Neuronal stem cell (in vitro differentiated cells): ENCODE measurements around the gene CACNG7.

ENCODE experiments used
- DNase-seq: peaks from one replicate; pipeline ENCODE4 v3.0.0-alpha.2; 2013; ENCODE audit warnings: low spot score
- H2AFZ ChIP-seq: one replicate; pipeline ENCODE4 v1.6.1; 2013; ENCODE audit warnings: mild to moderate bottlenecking, low read length, inconsistent platforms
- H2AK5ac ChIP-seq: 2 replicates; pipeline ENCODE4 v1.6.1; 2013; ENCODE audit warnings: low read depth, mild to moderate bottlenecking, inconsistent platforms, low read length, moderate library complexity, mixed read lengths
- H2BK120ac ChIP-seq: 2 replicates; pipeline ENCODE4 v1.6.1; 2013; ENCODE audit warnings: low read depth, mild to moderate bottlenecking, inconsistent platforms, low read length, moderate library complexity, mixed read lengths
- H2BK12ac ChIP-seq: one replicate; pipeline ENCODE4 v1.6.1; 2013; ENCODE audit warnings: low read length, inconsistent platforms
- H2BK15ac ChIP-seq: 2 replicates; pipeline ENCODE4 v1.6.1; 2013; ENCODE audit warnings: mild to moderate bottlenecking, low read length, inconsistent platforms, mixed read lengths
- H2BK5ac ChIP-seq: one replicate; pipeline ENCODE4 v1.6.1; 2013; ENCODE audit warnings: inconsistent platforms, mild to moderate bottlenecking, low read length, moderate library complexity
- H3K14ac ChIP-seq: one replicate; pipeline ENCODE4 v1.6.1; 2013; ENCODE audit warnings: low read length, inconsistent platforms
- H3K18ac ChIP-seq: 2 replicates; pipeline ENCODE4 v1.6.1; 2013; ENCODE audit warnings: low read length, inconsistent platforms
- H3K23ac ChIP-seq: 2 replicates; pipeline ENCODE4 v1.6.1; 2013; ENCODE audit warnings: low read depth, mild to moderate bottlenecking, mixed read lengths, low read length, inconsistent platforms; ENCODE audit not compliant: poor library complexity
- H3K27ac ChIP-seq: replicated peaks from 3 replicates; pipeline ENCODE4 v1.5.1; 2013; ENCODE audit warnings: low read length, inconsistent platforms
- H3K27me3 ChIP-seq, 3 experiments: 2 replicates each; pipeline ENCODE4 v1.6.1; 2013; ENCODE audit warnings: low read length in 3 of 3, mild to moderate bottlenecking in 2 of 3, inconsistent platforms in 1 of 3, low read depth in 1 of 3, mixed read lengths in 1 of 3, moderate library complexity in 1 of 3; ENCODE audit not compliant: control insufficient read depth in 3 of 3, insufficient read depth in 3 of 3
- H3K36me3 ChIP-seq, 2 donors: replicated peaks in 1 of 2; 2 replicates each; pipeline ENCODE4 v1.6.1; 2013; ENCODE audit warnings: low read length in 2 of 2; ENCODE audit not compliant: control insufficient read depth in 2 of 2, insufficient read depth in 2 of 2
- H3K4ac ChIP-seq: 2 replicates; pipeline ENCODE4 v1.6.1; 2013; ENCODE audit warnings: inconsistent platforms, mild to moderate bottlenecking, low read length, moderate library complexity
- H3K4me1 ChIP-seq, 2 donors: 1 replicate in 1 of 2; 2 replicates in 1 of 2; pipeline ENCODE4 v1.6.1; 2013; ENCODE audit warnings: low read length in 2 of 2, low read depth in 1 of 2; ENCODE audit not compliant: control insufficient read depth in 2 of 2, insufficient read depth in 1 of 2
- H3K4me2 ChIP-seq: one replicate; pipeline ENCODE4 v1.6.1; 2013; ENCODE audit warnings: mild to moderate bottlenecking, low read length, inconsistent platforms; ENCODE audit not compliant: insufficient read depth, poor library complexity, severe bottlenecking
- H3K4me3 ChIP-seq, 2 donors: 2 replicates each; pipeline ENCODE4 v1.5.1; 2013; ENCODE audit warnings: low read length in 2 of 2, mild to moderate bottlenecking in 2 of 2, inconsistent platforms in 1 of 2, moderate library complexity in 1 of 2
- H3K79me1 ChIP-seq: one replicate; pipeline ENCODE4 v1.6.1; 2013; ENCODE audit warnings: low read depth, mild to moderate bottlenecking, inconsistent platforms, low read length, moderate library complexity
- H3K9ac ChIP-seq: one replicate; pipeline ENCODE4 v1.6.1; 2013; ENCODE audit warnings: mild to moderate bottlenecking, low read depth, low read length, inconsistent platforms; ENCODE audit not compliant: poor library complexity
- H3K9me3 ChIP-seq, 2 donors: replicated peaks in 1 of 2; 2 replicates each; pipeline versions ENCODE3 to v1.6.1; 2013; ENCODE audit warnings: low read length in 2 of 2, mild to moderate bottlenecking in 2 of 2, inconsistent platforms in 1 of 2, low read depth in 1 of 2, mixed read lengths in 1 of 2, moderate library complexity in 1 of 2; ENCODE audit not compliant: control insufficient read depth in 2 of 2, insufficient read depth in 1 of 2
- H4K8ac ChIP-seq: one replicate; pipeline ENCODE4 v1.6.1; 2013; ENCODE audit warnings: low read depth, mild to moderate bottlenecking, inconsistent platforms, low read length, moderate library complexity
- H4K91ac ChIP-seq: one replicate; pipeline ENCODE4 v1.6.1; 2013; ENCODE audit warnings: low read length, low read depth, mild to moderate bottlenecking, inconsistent platforms; ENCODE audit not compliant: poor library complexity
- WGBS, 2 donors: extraction: QIAGEN DNeasy Blood & Tissue Kit; methylation state at CpG; one replicate each; pipeline ENCODE4 v1.1.7; 2013; ENCODE audit warnings: missing lambda C conversion rate in 2 of 2, mixed read lengths in 1 of 2; ENCODE audit not compliant: insufficient read length in 2 of 2, insufficient replicate concordance in 1 of 2; ENCODE audit errors: extremely low coverage in 2 of 2; 5-methylcytosine and 5-hydroxymethylcytosine counted together

Gene CACNG7

DNA sequence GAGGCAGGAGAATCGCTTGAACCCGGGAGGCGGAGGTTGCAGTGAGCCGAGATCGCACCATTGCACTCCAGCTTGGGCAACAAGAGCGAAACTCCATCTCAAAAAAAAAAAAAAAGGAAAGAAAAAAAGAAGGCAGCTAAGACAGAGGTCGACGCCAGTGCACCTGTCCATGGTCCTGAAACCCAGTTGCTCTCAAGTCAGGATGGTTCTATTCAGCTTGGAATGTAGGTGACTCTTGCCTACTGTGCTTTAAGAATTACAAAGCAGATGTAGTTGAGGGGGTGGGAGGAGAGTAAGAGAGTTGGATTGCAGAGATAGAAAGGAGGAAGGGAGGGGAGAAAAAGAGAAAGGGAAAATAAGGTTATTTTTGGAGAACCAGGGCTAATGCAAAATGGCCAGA, 18.7 kb downstream of the CACNG7 start:
- Histone ChIP-seq H3K27ac (no peak overlapping the region), H3K9me3 (no peaks in the 10 kb centered on the region), H4K8ac (no peak overlapping the region), H3K23ac (no peak overlapping the region), H3K4me3 (no peak overlapping the region), H3K9ac (no peak overlapping the region), H3K14ac (no peak overlapping the region), H3K4me2 (no peak overlapping the region), H3K27me3 (no peaks in the 10 kb centered on the region), H3K79me1 (peaks cover 2% of the 10 kb centered on the region), H2BK15ac (no peak overlapping the region), H2AK5ac (no peak overlapping the region), H3K4ac (no peak overlapping the region), H3K36me3 (peaks cover 16 to 66% of the 10 kb centered on the region in 2 donors), H2BK120ac (no peak overlapping the region), H2AFZ (no peak overlapping the region), H3K18ac (no peak overlapping the region), H2BK12ac (no peak overlapping the region), H3K4me1 (no peaks in the 10 kb centered on the region), H2BK5ac (no peak overlapping the region), H4K91ac (no peak overlapping the region)
- peak; percentile 65 for DNase-seq
- no CpG with 5 or more reads among the region's 8 CpGs for WGBS, 2 donors

DNA sequence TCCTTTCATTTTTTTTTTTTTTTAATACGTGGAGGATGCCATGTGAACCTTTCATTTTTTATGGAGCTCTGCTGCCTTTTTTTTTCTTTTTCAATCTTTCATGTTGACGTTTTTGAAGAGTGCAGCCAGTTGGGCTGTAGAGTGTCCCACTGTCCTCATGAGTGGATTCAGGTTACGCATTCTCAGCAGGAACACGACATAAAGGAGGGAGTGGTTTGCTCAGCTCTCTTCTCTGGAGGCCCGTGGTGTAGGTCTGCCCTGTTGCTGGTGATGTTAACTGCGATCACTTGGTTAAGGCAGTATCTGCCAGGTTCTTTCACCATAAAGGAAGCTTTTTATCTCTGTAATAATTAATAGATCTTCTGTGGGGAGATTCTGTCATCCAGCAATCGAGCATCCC, 27.0 kb downstream of the CACNG7 start:
- Histone ChIP-seq H3K9me3 (no peaks in the 10 kb centered on the region), H3K4me1 (peaks cover 0 to 2% of the 10 kb centered on the region in 2 donors), H3K79me1 (no peaks in the 10 kb centered on the region), H3K27ac (no peak overlapping the region), H3K23ac (no peak overlapping the region), H3K4me3 (no peak overlapping the region), H3K9ac (no peak overlapping the region), H2AK5ac (no peak overlapping the region), H2BK15ac (no peak overlapping the region), H3K4ac (no peak overlapping the region), H2AFZ (no peak overlapping the region), H2BK12ac (no peak overlapping the region), H4K8ac (no peak overlapping the region), H3K27me3 (no peaks in the 10 kb centered on the region), H3K36me3 (peaks cover 12 to 84% of the 10 kb centered on the region in 2 donors), H3K4me2 (no peak overlapping the region), H3K14ac (no peak overlapping the region), H3K18ac (no peak overlapping the region), H2BK5ac (no peak overlapping the region), H4K91ac (no peak overlapping the region), H2BK120ac (no peak overlapping the region)
- DNase-seq: no peak
- no CpG with 5 or more reads among the region's 7 CpGs for WGBS, 2 donors

GRCh38 chr19:53942001-53942786, 33.1 kb downstream of the CACNG7 start:
- Histone ChIP-seq H3K9me3 (peaks cover 0 to 5% of the 10 kb centered on the region in 2 donors), H3K27ac (no peak overlapping the region), H3K27me3 (peaks cover 0 to 10% (median 0%) of the 10 kb centered on the region in 3 experiments), H3K4me2 (peak overlapping the region; percentile 53), H2BK15ac (no peak overlapping the region), H2BK12ac (no peak overlapping the region), H3K18ac (peak overlapping the region; percentile 79), H3K4me1 (peaks cover 0 to 9% of the 10 kb centered on the region in 2 donors), H3K9ac (no peak overlapping the region), H3K14ac (peak overlapping the region; percentile 67), H4K8ac (no peak overlapping the region), H3K79me1 (no peaks in the 10 kb centered on the region), H2BK120ac (peak overlapping the region; percentile 2), H2AK5ac (peak overlapping the region; percentile 40), H3K36me3 (peaks cover 8 to 56% of the 10 kb centered on the region in 2 donors), H3K4ac (no peak overlapping the region), H2AFZ (no peak overlapping the region), H3K4me3 (peak overlapping the region in 1 of 2 donors; percentile 58), H4K91ac (no peak overlapping the region), H2BK5ac (peak overlapping the region; percentile 35), H3K23ac (no peak overlapping the region)
- no CpG with 5 or more reads among the region's 55 CpGs for WGBS, 2 donors
- peak; percentile 93 for DNase-seq

GRCh38 chr19:53944416-53944815, 35.3 kb downstream of the CACNG7 start:
- Histone ChIP-seq H4K8ac (no peak overlapping the region), H3K27ac (no peak overlapping the region), H3K4me2 (no peak overlapping the region), H3K36me3 (peaks cover 6 to 35% of the 10 kb centered on the region in 2 donors), H3K27me3 (peaks cover 0 to 10% (median 0%) of the 10 kb centered on the region in 3 experiments), H3K14ac (no peak overlapping the region), H2BK12ac (no peak overlapping the region), H3K9me3 (peaks cover 0 to 5% of the 10 kb centered on the region in 2 donors), H3K9ac (no peak overlapping the region), H2BK5ac (no peak overlapping the region), H3K4me3 (no peak overlapping the region), H3K4ac (no peak overlapping the region), H2BK120ac (no peak overlapping the region), H3K18ac (no peak overlapping the region), H2AK5ac (no peak overlapping the region), H2AFZ (no peak overlapping the region), H3K79me1 (no peaks in the 10 kb centered on the region), H4K91ac (no peak overlapping the region), H3K4me1 (peaks cover 0 to 9% of the 10 kb centered on the region in 2 donors), H2BK15ac (no peak overlapping the region), H3K23ac (no peak overlapping the region)
- DNase-seq: no peak
- WGBS, 2 donors: no CpG with 5 or more reads among the region's 4 CpGs
